Heart right ventricle (tissue), 16 donors: ENCODE measurements around the gene DIP2C. TPM values are rescaled to one million over a fixed set of nuclear protein-coding genes. Genes with fewer than 3 reads are reported as not detected.

Experiments
- ATAC-seq, 8 donors: fragments of 200-7000 bp; cut with Tn5 transposase; one replicate each; pipeline ENCODE4 v1.9.1; 2020; ENCODE audit warnings: mild to moderate bottlenecking in 8 of 8, moderate library complexity in 8 of 8, moderate number of reproducible peaks in 1 of 8
- DNase-seq, 2 donors: peaks; one replicate each; pipeline ENCODE4 v3.0.0-alpha.2; 2020
- H3K27ac ChIP-seq, 10 donors: fragments of 200-600 bp; sonication (generic) in 2 of 10; one replicate each; pipeline versions ENCODE4 v1.5.0 to v1.8.0; 2020 to 2022; ENCODE audit warnings: mild to moderate bottlenecking in 3 of 10
- H3K27me3 ChIP-seq, 7 donors: fragments of 200-600 bp; one replicate each; pipeline ENCODE4 v1.8.0; 2021 to 2022; ENCODE audit warnings: mild to moderate bottlenecking in 2 of 7
- H3K36me3 ChIP-seq, 9 donors: fragments of 200-600 bp; sonication (generic) in 1 of 9; one replicate each; pipeline versions ENCODE4 v1.5.0 to v1.8.0; 2020 to 2022; ENCODE audit warnings: mild to moderate bottlenecking in 2 of 9
- H3K4me1 ChIP-seq, 9 donors: fragments of 200-600 bp; sonication (generic) in 1 of 9; one replicate each; pipeline versions ENCODE4 v1.5.0 to v1.8.0; 2020 to 2022; ENCODE audit warnings: mild to moderate bottlenecking in 4 of 9
- H3K4me3 ChIP-seq, 10 donors: fragments of 200-600 bp; sonication (generic) in 2 of 10; one replicate each; pipeline versions ENCODE4 v1.5.0 to v1.8.0; 2020 to 2022; ENCODE audit warnings: mild to moderate bottlenecking in 7 of 10, moderate library complexity in 2 of 10
- H3K9me3 ChIP-seq, 11 donors: fragments of 200-600 bp in 10 of 11; sonication (generic) in 2 of 11; one replicate each; pipeline versions ENCODE4 v1.5.0 to v1.8.0; 2013 to 2022; ENCODE audit warnings: mild to moderate bottlenecking in 2 of 11, control low read depth in 1 of 11, moderate library complexity in 1 of 11
- WGBS, 2 donors: extraction: QIAGEN DNeasy Blood & Tissue Kit; methylation state at CpG; one replicate each; pipeline ENCODE4 v1.1.7; 2013; ENCODE audit warnings: inconsistent platforms in 1 of 2; 5-methylcytosine and 5-hydroxymethylcytosine counted together
- intact Hi-C, 10 donors: fragments of 100-400 bp; cut with DNase I; formaldehyde crosslinking; loops; one replicate each; pipeline versions ENCODE4 v1.11.1 to v1.14.2; 2022
- polyA plus RNA-seq, 2 donors: library from polyadenylated mRNA; stranded (reverse); fragments of 200-250 nt; gene quantifications; one replicate each; pipeline ENCODE4 v1.2.3, GENCODE V29; 2013
- total RNA-seq, 10 donors: library from RNA; stranded (reverse); fragmentation: NEBNext Ultra II Directional in 3 of 10; extraction: Animal tissue kit (Norgen Biotek cat#: 25700) in 3 of 10; gene quantifications; one replicate each; pipeline versions ENCODE4 v1.2.1 to v1.2.4, GENCODE V29; 2021 to 2023
- TF ChIP-seq, protein P1 (sequence below), 9 donors: fragments of 200-600 bp; sonication (generic) in 2 of 9; IDR thresholded peaks; one replicate each; pipeline versions ENCODE4 v1.5.0 to v1.8.0; 2021 to 2022; ENCODE audit warnings: antibody characterized with exemption in 9 of 9, mild to moderate bottlenecking in 5 of 9, moderate library complexity in 1 of 9
- donor health status: Arrhythmogenic right ventricular cardiomyopathy.
- donor health status: ischemic (EF 13 %, LVEDD 7.1; RV severe dilation, severe dysfunction).
- donor health status: healthy with polysubstance abuse.
- donor health status: DM: no; HTN: yes; CAD: no.
- donor health status: DM: no; HTN: no; CAD: no.
- donor health status: ischemic (EF 25% LVEDD 6.9; RV normal size, moderate dysfunction).
- donor health status: ischemic (EF 25% LVEDD 5.7; RV mildly dilated, moderate dysfunction).
- donor health status: healthy.
- donor health status: DM: yes; HTN: yes; CAD: no.
- donor health status: Ischemic cardiomyopathy.
- donor health status: ischemic (EF 35%, LVEDD 5.7; RV mildly dilated, moderate dysfunction).
- donor health status: nonischemic (EF 11% LVEDD 7.7; RV severe dilation, severe dysfunction).
- donor health status: DM: yes; HTN: yes; CAD: no.
- donor health status: PGD.
- donor health status: ischemic (EF 29% LVEDD 5.4; RV normal size, mild dysfunction).
- donor health status: nonischemic (EF 23%, LVEDD 6.1; RV moderate dilation, normal function).

DIP2C gene
- total and polyA plus RNA-seq, 12 donors: 7.1 to 48.2 (median 33.7) TPM

DNA sequence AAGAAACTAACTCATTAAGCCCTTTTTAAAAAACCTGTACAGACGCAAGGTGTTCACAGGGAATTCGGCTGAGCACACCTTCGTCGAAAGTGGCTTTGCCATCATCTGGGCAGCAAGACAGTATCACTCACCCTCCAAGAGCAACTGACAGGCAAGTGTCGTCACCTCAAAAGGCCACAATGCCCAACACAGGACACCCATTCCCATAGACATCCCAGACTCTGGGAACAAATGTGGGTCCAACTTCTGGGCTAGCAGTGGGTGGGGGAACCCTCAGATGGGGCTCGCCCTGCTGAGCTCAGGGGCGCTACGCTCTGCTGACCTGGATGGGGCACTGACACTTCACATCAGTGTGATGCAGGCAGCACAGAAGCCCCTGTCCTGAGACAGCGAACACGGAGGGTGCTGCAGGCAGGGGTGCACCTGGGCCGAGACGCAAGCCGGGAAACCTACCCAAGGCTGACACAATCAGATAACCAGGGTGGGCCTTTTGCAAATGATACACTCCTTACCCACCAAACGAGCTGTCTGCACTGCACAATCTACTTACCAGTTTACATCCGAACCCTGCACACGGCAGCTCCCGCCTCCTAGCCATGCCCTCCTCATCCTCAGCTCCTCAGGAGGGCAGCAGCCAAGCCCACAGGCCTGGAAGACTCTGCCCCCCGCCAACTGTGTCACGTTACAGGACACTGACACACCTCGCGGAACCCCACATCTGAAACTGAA lies 1.7 kb downstream of the DIP2C start:
- no peak for DNase-seq
- peak in 1 of 8 donors; percentile 2 for ATAC-seq
- WGBS, 2 donors: 61 to 69% methylated on average over 21 of the region's 21 CpGs
- Histone ChIP-seq H3K4me3 (peak overlapping the region in 9 of 10 donors; percentile 62 to 92 (median 84)), H3K36me3 (no peaks in the 10 kb centered on the region), H3K27me3 (peaks cover 0 to 12% (median 0%) of the 10 kb centered on the region in 7 donors), H3K9me3 (peaks cover 0 to 10% (median 0%) of the 10 kb centered on the region in 11 donors), H3K4me1 (peaks cover 10 to 41% (median 22%) of the 10 kb centered on the region in 9 donors), H3K27ac (peak overlapping the region in 5 of 10 donors; percentile 86 to 87 (median 87))
- intact Hi-C loops: loop anchor here in 7 of 10 donors (2.0 to 10.0 kb wide), 5 partner anchors 60 to 177 kb away; no protein-coding TSS in a partner anchor
- TF ChIP-seq, protein P1, sequence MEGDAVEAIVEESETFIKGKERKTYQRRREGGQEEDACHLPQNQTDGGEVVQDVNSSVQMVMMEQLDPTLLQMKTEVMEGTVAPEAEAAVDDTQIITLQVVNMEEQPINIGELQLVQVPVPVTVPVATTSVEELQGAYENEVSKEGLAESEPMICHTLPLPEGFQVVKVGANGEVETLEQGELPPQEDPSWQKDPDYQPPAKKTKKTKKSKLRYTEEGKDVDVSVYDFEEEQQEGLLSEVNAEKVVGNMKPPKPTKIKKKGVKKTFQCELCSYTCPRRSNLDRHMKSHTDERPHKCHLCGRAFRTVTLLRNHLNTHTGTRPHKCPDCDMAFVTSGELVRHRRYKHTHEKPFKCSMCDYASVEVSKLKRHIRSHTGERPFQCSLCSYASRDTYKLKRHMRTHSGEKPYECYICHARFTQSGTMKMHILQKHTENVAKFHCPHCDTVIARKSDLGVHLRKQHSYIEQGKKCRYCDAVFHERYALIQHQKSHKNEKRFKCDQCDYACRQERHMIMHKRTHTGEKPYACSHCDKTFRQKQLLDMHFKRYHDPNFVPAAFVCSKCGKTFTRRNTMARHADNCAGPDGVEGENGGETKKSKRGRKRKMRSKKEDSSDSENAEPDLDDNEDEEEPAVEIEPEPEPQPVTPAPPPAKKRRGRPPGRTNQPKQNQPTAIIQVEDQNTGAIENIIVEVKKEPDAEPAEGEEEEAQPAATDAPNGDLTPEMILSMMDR (IDR thresholded peaks at IDR 0.05): no peak

DNA sequence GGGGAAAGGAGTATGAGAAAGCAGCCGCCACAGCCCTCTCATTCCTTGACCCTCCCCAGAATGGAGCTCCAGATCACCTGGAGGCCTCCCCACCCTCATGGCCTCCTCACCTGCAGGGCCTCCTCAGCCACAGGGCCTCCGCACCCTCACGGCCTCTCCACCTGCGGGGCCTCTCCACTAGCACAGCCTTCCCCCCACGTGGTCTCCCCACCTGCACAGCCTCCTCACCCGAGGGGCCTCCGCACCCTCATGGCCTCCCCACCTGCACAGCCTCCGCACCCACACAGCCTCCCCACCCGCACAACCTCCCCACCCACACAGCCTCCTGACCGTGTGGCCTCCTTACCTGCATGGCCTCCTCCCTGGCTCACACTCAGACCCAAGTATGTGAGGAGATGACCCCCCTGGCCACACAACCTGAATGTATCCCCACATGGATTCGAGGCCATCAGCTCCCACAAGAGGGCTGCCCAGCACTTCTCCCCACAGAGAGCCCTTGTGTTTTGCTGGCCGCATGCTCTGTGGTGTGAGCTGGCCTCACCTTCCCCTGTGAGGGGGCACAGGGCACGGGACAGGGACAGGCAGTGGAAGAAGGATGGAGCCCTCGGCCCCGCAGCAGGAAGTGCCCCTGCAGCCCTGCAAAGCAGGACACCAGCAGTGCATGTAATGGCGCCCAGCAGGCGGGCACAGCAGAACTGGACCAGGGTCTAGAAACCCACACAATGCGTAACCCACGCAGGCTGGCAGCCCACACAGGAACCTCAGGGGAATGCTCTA lies 3.1 kb downstream of the DIP2C start:
- H3K27ac ChIP-seq: no peak overlapping the region

DNA sequence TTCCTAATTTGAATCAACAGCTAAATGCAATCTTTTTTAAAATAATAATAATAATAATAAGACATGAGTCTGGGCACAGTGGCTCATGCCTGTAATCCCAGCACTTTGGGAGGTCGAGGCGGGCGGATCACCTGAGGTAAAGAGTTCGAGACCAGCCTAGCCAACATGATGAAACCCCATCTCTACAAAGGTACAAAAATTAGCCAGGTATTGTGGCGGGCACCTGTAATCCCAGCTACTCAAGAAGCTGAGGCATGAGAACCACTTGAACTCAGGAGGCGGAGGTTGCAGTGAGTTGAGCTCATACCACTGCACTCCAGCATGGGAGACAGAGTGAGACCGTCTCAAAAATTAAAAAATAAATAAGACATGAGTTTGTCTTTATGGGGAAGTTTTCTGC lies 3.9 kb downstream of the DIP2C start:
- WGBS, 2 donors: 83 to 85% methylated on average over 7 of the region's 7 CpGs
- Histone ChIP-seq H3K36me3 (no peaks in the 10 kb centered on the region), H3K4me3 (no peak overlapping the region), H3K27ac (no peak overlapping the region), H3K9me3 (peaks cover 0 to 10% (median 0%) of the 10 kb centered on the region in 11 donors), H3K27me3 (peaks cover 0 to 12% (median 0%) of the 10 kb centered on the region in 7 donors), H3K4me1 (peaks cover 10 to 60% (median 32%) of the 10 kb centered on the region in 9 donors)
- intact Hi-C loops: loop anchor here in 5 of 10 donors (5.0 to 10.0 kb wide), 4 partner anchors 58 to 173 kb away; no protein-coding TSS in a partner anchor
- DNase-seq (no peak), ATAC-seq (no peak)
- TF ChIP-seq, protein P1 (IDR thresholded peaks at IDR 0.05): no peak

More for the DNA sequence above, 3.1 kb downstream of the DIP2C start:
- 95 to 97% methylated on average over 19 of the region's 19 CpGs for WGBS, 2 donors
- H3K4me3 ChIP-seq: no peak overlapping the region
- intact Hi-C loops: loop anchor here in 5 of 10 donors (5.0 to 10.0 kb wide), 4 partner anchors 59 to 174 kb away; no protein-coding TSS in a partner anchor
- no peaks in the 10 kb centered on the region for H3K36me3 ChIP-seq
- TF ChIP-seq, protein P1 (IDR thresholded peaks at IDR 0.05): no peak
- ATAC-seq (no peak), DNase-seq (no peak)
- H3K4me1 ChIP-seq: peaks cover 10 to 55% (median 29%) of the 10 kb centered on the region in 9 donors
- H3K27me3 ChIP-seq: peaks cover 0 to 12% (median 0%) of the 10 kb centered on the region in 7 donors
- peaks cover 0 to 10% (median 0%) of the 10 kb centered on the region in 11 donors for H3K9me3 ChIP-seq
